Activated naive CD4-positive, alpha-beta T cell treated with anti-CD3 and anti-CD28 coated beads, Interleukin-2, amount 50 U/mL, for 72 hours (primary cell): ENCODE data around the gene HERC2. TPM values are rescaled to one million over a fixed set of nuclear protein-coding genes. Genes with fewer than 3 reads are reported as not detected.
"Not testable (repeated sequence)": the region's sequence is repeated elsewhere in the genome, so short reads cannot be mapped to it uniquely, and the experiment has no call there.

Experiments
- ATAC-seq, 2 donors: fragments of 150-1000 bp; cut with Tn5 transposase; 2 replicates each; pipeline ENCODE4 v1.10.0; 2021; ENCODE audit warnings: mild to moderate bottlenecking in 2 of 2, moderate library complexity in 2 of 2
- DNase-seq, 2 donors: peaks; one replicate each; pipeline ENCODE4 v3.0.0; 2021 to 2022; ENCODE audit warnings: low spot score in 2 of 2
- H3K27ac Mint-ChIP-seq, 2 donors: one replicate each; pipeline ENCODE4 v1.8.0; 2022; ENCODE audit warnings: mild to moderate bottlenecking in 2 of 2, mixed read lengths in 2 of 2
- H3K36me3 Mint-ChIP-seq, 2 donors: one replicate each; pipeline ENCODE4 v1.8.0; 2022; ENCODE audit warnings: mixed read lengths in 2 of 2
- H3K9me3 Mint-ChIP-seq, 2 donors: one replicate each; pipeline ENCODE4 v1.8.0; 2022; ENCODE audit warnings: mixed read lengths in 2 of 2
- total RNA-seq, 2 donors: library from RNA; stranded (reverse); gene quantifications; one replicate each; pipeline ENCODE4 v1.2.3, GENCODE V29; 2022

The HERC2 gene
- total RNA-seq, 2 donors from 2014 or later, result 27.5 to 36.4 TPM

GRCh38 chr15:28260317-28260716 lies 61.7 kb downstream of the HERC2 start:
- DNase-seq, result no peak
- no peaks in the 10 kb centered on the region for H3K9me3 Mint-ChIP-seq
- H3K27ac Mint-ChIP-seq, result no peak overlapping the region
- peaks cover 4 to 7% of the 10 kb centered on the region in 2 donors for H3K36me3 Mint-ChIP-seq
- no peak for ATAC-seq

- peaks cover 28 to 34% of the 10 kb centered on the region in 2 donors for H3K36me3 Mint-ChIP-seq
- DNase-seq, result no peak
- no peak for ATAC-seq
- no peak overlapping the region for H3K27ac Mint-ChIP-seq
- no peaks in the 10 kb centered on the region for H3K9me3 Mint-ChIP-seq
These were observed 66.0 kb downstream of the HERC2 start for GRCh38 chr15:28255965-28256364.

- ATAC-seq (no peak), DNase-seq (no peak)
- peak overlapping the region in 1 of 2 donors; percentile 81 for H3K27ac Mint-ChIP-seq
- H3K9me3 Mint-ChIP-seq, result no peaks in the 10 kb centered on the region
- H3K36me3 Mint-ChIP-seq, result peaks cover 41 to 50% of the 10 kb centered on the region in 2 donors
These were observed 69.1 kb downstream of the HERC2 start for GRCh38 chr15:28252831-28253230.

GRCh38 chr15:28246605-28247004 lies 75.4 kb downstream of the HERC2 start:
- DNase-seq (no peak), ATAC-seq (no peak)
- Mint-ChIP-seq H3K9me3 (peaks cover 0 to 7% of the 10 kb centered on the region in 2 donors), H3K27ac (no peak overlapping the region), H3K36me3 (peaks cover 43 to 56% of the 10 kb centered on the region in 2 donors)

- Mint-ChIP-seq H3K27ac (no peak overlapping the region), H3K36me3 (peaks cover 38 to 45% of the 10 kb centered on the region in 2 donors), H3K9me3 (peaks cover 0 to 7% of the 10 kb centered on the region in 2 donors)
- no peak for ATAC-seq
- DNase-seq, result no peak
These were observed 78.1 kb downstream of the HERC2 start for GRCh38 chr15:28243901-28244300.

- H3K36me3 Mint-ChIP-seq, result peaks cover 35 to 42% of the 10 kb centered on the region in 2 donors
- no peak for DNase-seq
These were observed 78.6 kb downstream of the HERC2 start for GRCh38 chr15:28243399-28243798.

GRCh38 chr15:28238296-28238695 lies 83.7 kb downstream of the HERC2 start:
- not testable (repeated sequence) for H3K9me3 Mint-ChIP-seq, H3K27ac Mint-ChIP-seq, ATAC-seq, DNase-seq
- H3K36me3 Mint-ChIP-seq, result peaks cover 13 to 18% of the 10 kb centered on the region in 2 donors

More at GRCh38 chr15:28243399-28243798, 78.6 kb downstream of the HERC2 start:
- no peak for ATAC-seq
- Mint-ChIP-seq H3K9me3 (peaks cover 0 to 7% of the 10 kb centered on the region in 2 donors), H3K27ac (no peak overlapping the region)

- not testable (repeated sequence) for DNase-seq, H3K27ac Mint-ChIP-seq, ATAC-seq, H3K9me3 Mint-ChIP-seq
- peaks cover 5 to 13% of the 10 kb centered on the region in 2 donors for H3K36me3 Mint-ChIP-seq
These were observed 90.2 kb downstream of the HERC2 start for GRCh38 chr15:28231743-28232142.

- not testable (repeated sequence) for H3K27ac Mint-ChIP-seq, H3K9me3 Mint-ChIP-seq, DNase-seq, ATAC-seq
- peaks cover 9 to 13% of the 10 kb centered on the region in 2 donors for H3K36me3 Mint-ChIP-seq
These were observed 90.6 kb downstream of the HERC2 start for GRCh38 chr15:28231336-28231735.

- ATAC-seq, H3K9me3 Mint-ChIP-seq, DNase-seq, H3K27ac Mint-ChIP-seq: not testable (repeated sequence)
- peaks cover 10 to 17% of the 10 kb centered on the region in 2 donors for H3K36me3 Mint-ChIP-seq
These were observed 92.9 kb downstream of the HERC2 start for GRCh38 chr15:28228990-28229640.

- H3K9me3 Mint-ChIP-seq, result no peaks in the 10 kb centered on the region
- H3K27ac Mint-ChIP-seq, result no peak overlapping the region
- peaks cover 10 to 17% of the 10 kb centered on the region in 2 donors for H3K36me3 Mint-ChIP-seq
- ATAC-seq (no peak), DNase-seq (no peak)
These were observed 93.9 kb downstream of the HERC2 start for GRCh38 chr15:28228096-28228495.

GRCh38 chr15:28227303-28227702 lies 94.7 kb downstream of the HERC2 start:
- DNase-seq, H3K27ac Mint-ChIP-seq, ATAC-seq, H3K9me3 Mint-ChIP-seq: not testable (repeated sequence)
- H3K36me3 Mint-ChIP-seq, result peaks cover 10 to 17% of the 10 kb centered on the region in 2 donors

GRCh38 chr15:28222612-28223011 lies 99.4 kb downstream of the HERC2 start:
- ATAC-seq, DNase-seq, H3K27ac Mint-ChIP-seq, H3K9me3 Mint-ChIP-seq: not testable (repeated sequence)
- peaks cover 5 to 17% of the 10 kb centered on the region in 2 donors for H3K36me3 Mint-ChIP-seq

- not testable (repeated sequence) for H3K27ac Mint-ChIP-seq, DNase-seq, H3K9me3 Mint-ChIP-seq, ATAC-seq
- peaks cover 5 to 17% of the 10 kb centered on the region in 2 donors for H3K36me3 Mint-ChIP-seq
These were observed 100.3 kb downstream of the HERC2 start for GRCh38 chr15:28221696-28222095.

GRCh38 chr15:28219116-28219515 lies 102.9 kb downstream of the HERC2 start:
- DNase-seq (no peak), ATAC-seq (no peak)
- Mint-ChIP-seq H3K9me3 (no peaks in the 10 kb centered on the region), H3K36me3 (no peaks in the 10 kb centered on the region), H3K27ac (no peak overlapping the region)

- H3K27ac Mint-ChIP-seq, H3K36me3 Mint-ChIP-seq, DNase-seq, H3K9me3 Mint-ChIP-seq, ATAC-seq: not testable (repeated sequence)
These were observed 104.9 kb downstream of the HERC2 start for GRCh38 chr15:28216946-28217546.

- H3K27ac Mint-ChIP-seq, DNase-seq, H3K9me3 Mint-ChIP-seq, ATAC-seq, H3K36me3 Mint-ChIP-seq: not testable (repeated sequence)
These were observed 106.5 kb downstream of the HERC2 start for GRCh38 chr15:28215521-28215920.
